Heart left ventricle (tissue), 13 donors: Measurements from ENCODE around the gene RAB4B.

Experiments
- CTCF ChIP-seq, 12 donors: fragments of 200-600 bp; sonication (generic) in 4 of 12; IDR thresholded peaks; one replicate each; pipeline versions ENCODE4 v1.5.0 to v1.8.0; 2018 to 2022; ENCODE audit warnings: antibody characterized with exemption in 12 of 12, mild to moderate bottlenecking in 5 of 12
- POLR2A ChIP-seq, 2 donors: fragments of 450-650 bp; IDR thresholded peaks; one replicate each; pipeline ENCODE4 v1.6.1; 2017; ENCODE audit warnings: antibody characterized with exemption in 2 of 2, mild to moderate bottlenecking in 2 of 2, moderate library complexity in 2 of 2
- donor health status: ischemic (EF 13 %, LVEDD 7.1; RV severe dilation, severe dysfunction).
- donor health status: DM: no; HTN: yes; CAD: no.
- donor health status: DM: no; HTN: no; CAD: no.
- donor health status: ischemic (EF 25% LVEDD 6.9; RV normal size, moderate dysfunction).
- donor health status: ischemic (EF 25% LVEDD 5.7; RV mildly dilated, moderate dysfunction).
- donor health status: ischemic (EF 35%, LVEDD 5.7; RV mildly dilated, moderate dysfunction).
- donor health status: nonischemic (EF 11% LVEDD 7.7; RV severe dilation, severe dysfunction).
- donor health status: DM: yes; HTN: yes; CAD: no.
- donor health status: PGD.
- donor health status: ischemic (EF 29% LVEDD 5.4; RV normal size, mild dysfunction).
- donor health status: nonischemic (EF 23%, LVEDD 6.1; RV moderate dilation, normal function).

DNA sequence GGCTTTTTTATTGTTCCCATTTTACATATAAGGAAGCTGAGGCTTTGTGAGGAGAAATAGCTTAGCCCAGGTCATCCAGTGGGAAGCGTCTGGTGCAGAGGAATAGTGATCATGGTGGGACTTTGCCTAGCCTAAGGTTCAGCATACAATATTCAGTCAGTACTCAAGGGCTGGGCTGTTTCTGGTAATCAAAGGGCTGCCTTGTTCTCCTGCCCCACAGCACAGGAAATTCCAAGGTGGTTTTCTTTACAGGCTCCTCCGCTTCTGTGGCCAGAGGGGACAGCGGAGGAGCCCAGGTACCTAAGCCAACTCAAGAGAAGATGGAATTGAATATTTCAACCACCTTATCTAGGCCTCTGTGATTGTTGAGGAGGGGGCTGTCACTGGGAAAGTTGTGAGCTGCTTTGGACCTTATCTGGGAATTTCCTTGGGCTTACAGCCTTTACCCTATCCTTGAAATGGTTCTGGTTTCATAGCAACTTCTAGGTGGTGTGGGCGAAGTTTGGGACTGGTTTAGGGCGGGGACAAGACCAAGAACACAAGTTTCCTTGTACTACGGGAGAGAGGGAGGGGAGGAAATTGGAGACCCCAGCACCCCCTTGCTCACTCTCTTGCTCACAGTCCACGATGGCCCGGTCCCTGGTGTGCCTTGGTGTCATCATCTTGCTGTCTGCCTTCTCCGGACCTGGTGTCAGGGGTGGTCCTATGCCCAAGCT lies 3.0 kb upstream of the RAB4B start, which contains the start of gene MIA:
- TF ChIP-seq CTCF (IDR thresholded peaks at IDR 0.05) (no peak), POLR2A (IDR thresholded peaks at IDR 0.05) (no peak)
